Liver (tissue), 3 donors: Measurements from ENCODE around the gene PIEZO1.

Experiments
- ATF3 ChIP-seq: IDR thresholded peaks from 2 replicates; pipeline ENCODE4 v1.6.1; 2016; ENCODE audit warnings: antibody characterized with exemption
- CTCF ChIP-seq: fragments of 150-350 bp; IDR thresholded peaks from 2 replicates; pipeline ENCODE4 v1.5.1; 2017; ENCODE audit warnings: improper control_type of control experiment, low read depth, low read length; ENCODE audit not compliant: missing input control
- GABPA ChIP-seq, 2 donors: IDR thresholded peaks in 1 of 2; conservative IDR thresholded peaks in 1 of 2; 2 replicates each; pipeline ENCODE4 v1.6.1; 2016; ENCODE audit warnings: antibody characterized with exemption in 2 of 2, mild to moderate bottlenecking in 1 of 2, moderate library complexity in 1 of 2
- MAX ChIP-seq: IDR thresholded peaks from 2 replicates; pipeline ENCODE4 v1.6.1; 2016; ENCODE audit warnings: antibody characterized with exemption
- REST ChIP-seq: IDR thresholded peaks from 2 replicates; pipeline ENCODE4 v1.6.1; 2016; ENCODE audit warnings: antibody characterized with exemption, mild to moderate bottlenecking
- YY1 ChIP-seq: IDR thresholded peaks from 2 replicates; pipeline ENCODE4 v1.6.1; 2016; ENCODE audit warnings: antibody characterized with exemption, mild to moderate bottlenecking
- donor health status: healthy.
- donor health status: healthy.

GRCh38 chr16:88768071-88768783, 16.8 kb downstream of the PIEZO1 start:
- TF ChIP-seq CTCF (no peak), YY1 (no peak), REST (no peak), GABPA (IDR thresholded peaks at IDR 0.05 in 1 of 2, conservative IDR thresholded peaks at IDR 0.05 in 1 of 2) (no peak), ATF3 (no peak), MAX (no peak)
